H9 (cell line): Measurements from ENCODE around the gene CDC20. TPM values are rescaled to one million over a fixed set of nuclear protein-coding genes. Genes with fewer than 3 reads are reported as not detected.

Source experiments
- DNase-seq: peaks from one replicate; pipeline ENCODE4 v3.0.0-alpha.2; 2017
- H2AFZ ChIP-seq: one replicate; pipeline ENCODE4 v1.6.1; 2013; ENCODE audit warnings: mild to moderate bottlenecking, low read length, control low read depth, moderate library complexity
- H2AK5ac ChIP-seq: 2 replicates; pipeline ENCODE4 v1.6.1; 2013; ENCODE audit warnings: low read length, control low read depth, mixed read lengths; ENCODE audit not compliant: insufficient read length
- H2BK120ac ChIP-seq: one replicate; pipeline ENCODE4 v1.6.1; 2013; ENCODE audit warnings: low read depth, mild to moderate bottlenecking, low read length, control low read depth, inconsistent platforms; ENCODE audit not compliant: poor library complexity, severe bottlenecking
- H2BK12ac ChIP-seq: 2 replicates; pipeline ENCODE4 v1.6.1; 2013; ENCODE audit warnings: low read length, control low read depth, mixed read lengths, low read depth; ENCODE audit not compliant: insufficient read length
- H2BK15ac ChIP-seq: 2 replicates; pipeline ENCODE4 v1.6.1; 2013; ENCODE audit warnings: low read depth, low read length, control low read depth
- H2BK20ac ChIP-seq: one replicate; pipeline ENCODE4 v1.6.1; 2013; ENCODE audit warnings: low read depth, mild to moderate bottlenecking, low read length, control low read depth, inconsistent platforms; ENCODE audit not compliant: poor library complexity, severe bottlenecking
- H2BK5ac ChIP-seq: 2 replicates; pipeline ENCODE4 v1.6.1; 2013; ENCODE audit warnings: low read length, control low read depth, mixed read lengths; ENCODE audit not compliant: insufficient read length
- H3K14ac ChIP-seq: 2 replicates; pipeline ENCODE4 v1.6.1; 2013; ENCODE audit warnings: low read length, control low read depth; ENCODE audit not compliant: insufficient read depth
- H3K18ac ChIP-seq: 2 replicates; pipeline ENCODE4 v1.6.1; 2013; ENCODE audit warnings: low read depth, mild to moderate bottlenecking, mixed read lengths, low read length, control low read depth; ENCODE audit not compliant: insufficient read length
- H3K23ac ChIP-seq: 2 replicates; pipeline ENCODE4 v1.6.1; 2013; ENCODE audit warnings: low read length, control low read depth, mixed read lengths, low read depth; ENCODE audit not compliant: insufficient read length
- H3K23me2 ChIP-seq: 2 replicates; pipeline ENCODE4 v1.6.1; 2013; ENCODE audit warnings: low read depth, mild to moderate bottlenecking, mixed read lengths, low read length, control low read depth; ENCODE audit not compliant: insufficient read length, poor library complexity, severe bottlenecking
- H3K27ac ChIP-seq: 2 replicates; pipeline ENCODE4 v1.5.1; 2013; ENCODE audit warnings: low read length, control low read depth, mixed read lengths, low read depth; ENCODE audit not compliant: insufficient read length
- H3K27me3 ChIP-seq: 2 replicates; pipeline ENCODE4 v1.6.1; 2013; ENCODE audit warnings: low read length, control low read depth, inconsistent platforms; ENCODE audit not compliant: insufficient read depth
- H3K4ac ChIP-seq: 2 replicates; pipeline ENCODE4 v1.6.1; 2013; ENCODE audit warnings: low read depth, mild to moderate bottlenecking, control low read depth, inconsistent platforms, low read length, moderate library complexity
- H3K4me1 ChIP-seq: 2 replicates; pipeline ENCODE4 v1.6.1; 2013; ENCODE audit warnings: low read length, control low read depth, inconsistent platforms; ENCODE audit not compliant: insufficient read depth
- H3K4me2 ChIP-seq: 2 replicates; pipeline ENCODE4 v1.6.1; 2013; ENCODE audit warnings: low read length, control low read depth, mixed read lengths; ENCODE audit not compliant: insufficient read length, insufficient read depth
- H3K56ac ChIP-seq: 2 replicates; pipeline ENCODE4 v1.6.1; 2013; ENCODE audit warnings: low read depth, mild to moderate bottlenecking, mixed read lengths, low read length, control low read depth; ENCODE audit not compliant: insufficient read length
- H3K79me1 ChIP-seq: 2 replicates; pipeline ENCODE4 v1.6.1; 2013; ENCODE audit warnings: low read depth, mild to moderate bottlenecking, moderate library complexity, low read length, control low read depth, inconsistent platforms; ENCODE audit not compliant: insufficient read depth, poor library complexity, severe bottlenecking
- H3K79me2 ChIP-seq: 2 replicates; pipeline ENCODE4 v1.6.1; 2013; ENCODE audit warnings: low read length, control low read depth, inconsistent platforms; ENCODE audit not compliant: insufficient read depth
- H3K9ac ChIP-seq: 2 replicates; pipeline ENCODE4 v1.6.1; 2013; ENCODE audit warnings: low read length, control low read depth, mixed read lengths; ENCODE audit not compliant: insufficient read length; ENCODE audit errors: extremely low read depth
- H3K9me3 ChIP-seq: one replicate; pipeline ENCODE4 v1.6.1; 2013; ENCODE audit warnings: low read depth, low read length, inconsistent platforms; ENCODE audit not compliant: control insufficient read depth
- H3T11ph ChIP-seq: one replicate; pipeline ENCODE4 v1.6.1; 2013; ENCODE audit warnings: mild to moderate bottlenecking, low read length, control low read depth, inconsistent platforms
- H4K20me1 ChIP-seq: one replicate; pipeline ENCODE4 v1.6.1; 2013; ENCODE audit not compliant: control insufficient read depth, insufficient read length, insufficient read depth
- H4K5ac ChIP-seq: 2 replicates; pipeline ENCODE4 v1.6.1; 2013; ENCODE audit warnings: low read depth, mild to moderate bottlenecking, mixed read lengths, low read length, control low read depth; ENCODE audit not compliant: insufficient read length
- H4K8ac ChIP-seq: replicated peaks from 2 replicates; pipeline ENCODE4 v1.6.1; 2013; ENCODE audit warnings: low read length, control low read depth, mixed read lengths, low read depth; ENCODE audit not compliant: insufficient read length
- H4K91ac ChIP-seq: 2 replicates; pipeline ENCODE4 v1.6.1; 2013; ENCODE audit warnings: low read depth, mild to moderate bottlenecking, moderate library complexity, mixed read lengths, low read length, control low read depth; ENCODE audit not compliant: insufficient read length
- H3K27ac Mint-ChIP-seq, 3 experiments: 2 replicates in 2 of 3; 3 replicates in 1 of 3; pipeline ENCODE4 v1.8.0; 2020 to 2021; ENCODE audit warnings: mixed read lengths in 3 of 3, mild to moderate bottlenecking in 1 of 3, moderate library complexity in 1 of 3
- H3K27me3 Mint-ChIP-seq: 2 replicates; pipeline ENCODE4 v1.8.0; 2021; ENCODE audit warnings: low read depth, mild to moderate bottlenecking, moderate library complexity, mixed read lengths
- H3K36me3 Mint-ChIP-seq, 3 experiments: 2 replicates in 2 of 3; 3 replicates in 1 of 3; pipeline ENCODE4 v1.8.0; 2020 to 2021; ENCODE audit warnings: low read depth in 3 of 3, mixed read lengths in 3 of 3; ENCODE audit not compliant: insufficient read depth in 1 of 3
- H3K4me1 Mint-ChIP-seq, 2 experiments: 2 replicates each; pipeline ENCODE4 v1.8.0; 2020; ENCODE audit warnings: mixed read lengths in 2 of 2
- H3K4me3 Mint-ChIP-seq, 2 experiments: 2 replicates in 1 of 2; 3 replicates in 1 of 2; pipeline ENCODE4 v1.8.0; 2020 to 2021; ENCODE audit warnings: mild to moderate bottlenecking in 2 of 2, mixed read lengths in 2 of 2, moderate library complexity in 1 of 2
- H3K9me3 Mint-ChIP-seq, 2 experiments: 2 replicates in 1 of 2; 3 replicates in 1 of 2; pipeline ENCODE4 v1.8.0; 2020; ENCODE audit warnings: mild to moderate bottlenecking in 2 of 2, mixed read lengths in 2 of 2, moderate library complexity in 1 of 2
- CTCF ChIP-seq: fragments of 200-600 bp; sonication (generic); conservative IDR thresholded peaks from 3 replicates; pipeline ENCODE4 v1.8.0; 2021; ENCODE audit warnings: antibody characterized with exemption, mild to moderate bottlenecking
- WGBS: extraction: QIAGEN DNeasy Blood & Tissue Kit; methylation state at CpG from one replicate; pipeline ENCODE4 v1.1.7; 2013; ENCODE audit warnings: missing lambda C conversion rate, low lambda C conversion rate, mixed read lengths; ENCODE audit not compliant: insufficient read length; ENCODE audit errors: extremely low coverage; 5-methylcytosine and 5-hydroxymethylcytosine counted together
- total RNA-seq: library from RNA; stranded (reverse); gene quantifications from 2 replicates; pipeline ENCODE4 v1.2.1, GENCODE V29; 2021

CDC20 gene
- total RNA-seq, 1 experiment from 2014 or later = 246 TPM

GRCh38 chr1:43354471-43354870 lies 4.3 kb upstream of the CDC20 start:
- H3K27ac Mint-ChIP-seq = no peak overlapping the region
- H3K27me3 ChIP-seq = no peaks in the 10 kb centered on the region

More at GRCh38 chr1:43354471-43354870, 4.3 kb upstream of the CDC20 start:
- Histone ChIP-seq H3K79me2 (peaks cover 3% of the 10 kb centered on the region; the same call in 1 of the 2 replicates), H3K9ac (no peak overlapping the region), H3K14ac (no peak overlapping the region), H4K91ac (no peak overlapping the region), H3K27ac (no peak overlapping the region), H2BK120ac (no peak overlapping the region), H2AFZ (no peak overlapping the region), H4K5ac (no peak overlapping the region), H2BK15ac (no peak overlapping the region), H4K20me1 (no peaks in the 10 kb centered on the region), H3K56ac (no peak overlapping the region), H3K18ac (no peak overlapping the region), H2AK5ac (no peak overlapping the region), H2BK12ac (no peak overlapping the region), H3K79me1 (no peaks in the 10 kb centered on the region), H3K4ac (no peak overlapping the region), H3K9me3 (no peaks in the 10 kb centered on the region), H4K8ac (no peak overlapping the region), H3K4me1 (peaks cover 5% of the 10 kb centered on the region), H3K23ac (no peak overlapping the region), H2BK5ac (no peak overlapping the region), H3K4me2 (no peak overlapping the region), H3K23me2 (peaks cover 4% of the 10 kb centered on the region), H3T11ph (no peak overlapping the region), H2BK20ac (no peak overlapping the region)
- no peak overlapping the region for H3K4me3 Mint-ChIP-seq
- peaks cover 2 to 14% (median 5%) of the 10 kb centered on the region in 3 experiments; a peak in 3 of 7 replicates for H3K36me3 Mint-ChIP-seq
- H3K4me1 Mint-ChIP-seq = peaks cover 15 to 26% of the 10 kb centered on the region in 2 experiments
- no peak for TF ChIP-seq CTCF
- H3K27me3 Mint-ChIP-seq = no peaks in the 10 kb centered on the region; the same call in 1 of the 2 replicates
- no peaks in the 10 kb centered on the region; a peak in 2 of 5 replicates for H3K9me3 Mint-ChIP-seq
- no peak for DNase-seq
- WGBS = no CpG with 5 or more reads among the region's 2 CpGs
